Breast epithelium (tissue), 3 donors: Measurements from ENCODE around the gene TBX2.

Source experiments
- CTCF ChIP-seq, 3 donors: fragments of 450-650 bp; IDR thresholded peaks; one replicate each; pipeline ENCODE4 v1.5.1; 2016 to 2017; ENCODE audit warnings: antibody characterized with exemption in 3 of 3, mild to moderate bottlenecking in 3 of 3, moderate library complexity in 3 of 3
- POLR2A ChIP-seq: fragments of 450-650 bp; IDR thresholded peaks from one replicate; pipeline ENCODE4 v1.6.1; 2016; ENCODE audit warnings: antibody characterized with exemption, mild to moderate bottlenecking, moderate library complexity
- POLR2AphosphoS5 ChIP-seq, 3 donors: sonication (generic); formaldehyde crosslinking; IDR thresholded peaks; one replicate each; pipeline ENCODE4 v1.6.1; 2017; ENCODE audit warnings: antibody characterized with exemption in 3 of 3

GRCh38 chr17:61393550-61393903, 6.1 kb upstream of the TBX2 start:
- no peak for TF ChIP-seq CTCF (IDR thresholded peaks at IDR 0.05)
- no peak for TF ChIP-seq POLR2A
- TF ChIP-seq POLR2AphosphoS5 (IDR thresholded peaks at IDR 0.05), result no peak
